ENCODE measurements around the gene SLU7.

The SLU7 gene

DNA sequence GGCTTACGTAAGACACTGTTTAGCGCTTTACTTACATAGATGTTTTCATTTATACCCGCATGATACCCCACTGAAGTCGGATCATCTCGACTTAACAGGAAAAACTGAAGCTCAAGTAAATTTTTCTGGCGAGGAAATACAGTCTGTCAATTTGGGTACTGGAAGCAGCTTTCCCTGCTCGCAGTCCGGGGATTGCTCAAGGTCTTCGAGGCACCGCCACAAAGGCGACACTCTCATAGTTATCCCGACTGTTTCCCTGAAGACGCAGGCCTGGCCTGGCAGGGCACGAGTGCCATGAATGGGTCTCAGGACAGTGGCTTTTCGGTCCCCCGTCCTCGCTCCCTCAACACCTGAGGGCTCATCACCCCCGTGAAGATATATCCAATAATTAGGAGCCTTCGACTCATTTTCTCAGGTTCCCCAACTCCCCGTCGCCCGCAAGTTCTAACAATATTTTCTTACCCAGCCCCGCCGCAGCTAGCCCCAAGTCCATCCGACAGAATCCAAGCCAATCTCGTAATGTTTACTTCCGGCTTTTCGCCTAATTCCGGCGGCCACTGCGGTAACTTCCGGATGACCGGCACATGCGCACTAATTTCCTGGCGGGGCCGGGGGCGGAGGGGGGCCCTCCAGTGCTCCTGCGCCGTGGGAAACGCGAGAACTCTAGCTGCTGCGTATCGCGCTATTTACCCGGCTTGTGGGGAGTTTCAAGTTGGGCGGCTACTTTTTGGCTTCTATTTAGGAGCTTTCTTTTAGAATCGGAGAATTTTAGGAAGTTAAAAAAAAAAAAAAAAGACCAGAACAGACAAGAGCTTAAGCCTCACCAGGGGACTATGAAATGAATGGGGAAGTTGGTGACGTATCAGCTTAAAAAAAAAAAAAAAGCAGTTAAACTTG, at the start of gene SLU7:
Gene SLU7 (minus strand): TSS at position 521 of the 897 bp plus-strand sequence. CDS start 3,787 bp downstream, outside the sequence.
- DNase-seq (ENCODE audit: low spot score) = peak; percentile 93

- DNase-seq (ENCODE audit: low spot score) = no peak
These were observed 49.6 kb upstream of the SLU7 start for GRCh38 chr5:160468363-160468975.

- peak; percentile 83 for DNase-seq (ENCODE audit: low spot score)
These were observed 48.9 kb upstream of the SLU7 start for GRCh38 chr5:160467555-160468362.

DNA sequence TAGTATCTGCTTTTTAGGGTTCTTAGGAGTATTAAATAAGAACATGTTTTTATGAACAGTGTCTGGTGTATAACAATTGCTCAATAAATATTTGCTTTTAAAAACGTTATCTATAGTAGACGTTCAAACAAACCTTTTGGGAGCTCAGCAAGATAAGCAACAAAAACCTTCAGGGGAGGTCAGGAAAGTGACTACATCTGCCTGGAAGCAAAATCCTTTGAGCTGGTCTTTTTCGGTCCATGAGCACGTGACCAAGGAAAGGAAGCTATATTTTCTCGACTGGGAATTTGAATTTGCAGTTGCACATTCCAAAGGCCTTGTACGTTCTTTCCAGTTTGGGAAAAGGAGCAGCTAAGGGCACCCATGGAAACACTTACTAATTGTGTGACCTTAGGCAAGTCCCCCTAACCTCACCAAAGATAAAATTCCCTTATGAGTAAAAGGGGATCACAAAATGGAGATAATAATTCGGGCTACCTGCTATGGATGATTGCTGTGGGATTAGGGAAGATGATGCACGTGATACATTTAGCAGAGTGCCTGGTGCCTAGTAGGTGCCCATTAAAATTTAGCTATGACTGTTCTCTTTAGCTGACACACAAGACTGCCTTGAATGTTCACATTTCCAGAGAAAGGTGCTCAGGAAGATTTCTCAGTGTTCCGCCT, 48.1 kb upstream of the SLU7 start:
- DNase-seq (ENCODE audit: low spot score) = no peak

GRCh38 chr5:160466116-160466515, 47.2 kb upstream of the SLU7 start:
- no peak for DNase-seq (ENCODE audit: low spot score)

DNA sequence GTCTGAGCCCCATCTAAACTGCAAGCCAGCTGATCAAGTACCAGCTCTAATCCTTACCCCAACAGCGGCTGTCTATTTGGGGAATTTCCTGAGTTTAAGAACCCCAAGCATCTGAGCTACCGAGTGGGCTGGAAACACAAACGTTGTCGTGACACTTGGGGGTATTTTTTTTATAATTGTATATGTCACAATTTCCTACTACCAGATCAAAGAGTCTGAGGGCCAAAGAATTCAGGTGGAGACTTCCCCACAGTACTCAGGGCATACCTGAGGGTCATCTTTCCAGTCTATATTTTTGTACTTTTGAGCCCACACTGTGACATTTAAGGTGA, 45.6 kb upstream of the SLU7 start:
- no peak for DNase-seq (ENCODE audit: low spot score)

- DNase-seq (ENCODE audit: low spot score) = no peak
These were observed 45.0 kb upstream of the SLU7 start for GRCh38 chr5:160463740-160464465.

- no peak for DNase-seq (ENCODE audit: low spot score)
These were observed 44.3 kb upstream of the SLU7 start for GRCh38 chr5:160463227-160463626.

DNA sequence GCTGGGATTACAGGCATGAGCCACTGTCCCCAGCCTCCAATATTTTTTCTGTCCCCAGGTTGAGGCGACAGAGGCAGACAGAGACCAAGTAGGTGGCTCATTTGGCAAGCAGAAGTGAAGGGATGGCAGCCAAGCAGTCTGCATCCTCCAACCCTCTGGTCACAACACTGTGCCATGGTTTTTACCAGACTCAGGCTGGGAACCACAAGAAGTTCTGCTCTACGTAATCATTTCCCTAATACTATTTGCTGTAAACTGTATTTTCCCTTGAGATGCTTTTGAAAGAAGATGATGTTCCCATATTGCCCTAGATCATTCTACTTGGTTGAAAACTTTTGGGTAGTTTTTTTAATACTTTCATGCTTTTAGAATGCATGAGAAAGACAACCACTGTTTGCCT, 43.3 kb upstream of the SLU7 start:
- no peak for DNase-seq (ENCODE audit: low spot score)

DNA sequence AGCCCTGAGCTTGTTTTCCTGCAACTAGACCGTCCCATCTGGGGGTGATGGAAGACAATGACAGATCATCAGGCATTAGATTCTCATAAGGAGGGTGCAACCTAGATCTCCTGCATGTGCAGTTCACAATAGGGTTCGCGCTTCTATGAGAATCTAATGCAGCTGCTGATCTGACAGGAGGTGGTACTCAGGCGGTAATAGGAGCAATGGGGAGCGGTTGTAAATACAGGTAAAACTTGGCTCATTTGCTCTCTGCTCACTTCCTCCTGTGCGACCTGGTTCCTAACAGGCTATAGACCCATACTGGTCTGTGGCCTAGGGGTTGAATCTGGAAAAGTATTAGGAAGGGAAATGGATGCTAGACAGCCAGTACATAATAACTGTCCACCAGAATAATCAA, 42.5 kb upstream of the SLU7 start:
- no peak for DNase-seq (ENCODE audit: low spot score)

- DNase-seq (ENCODE audit: low spot score) = no peak
These were observed 41.6 kb upstream of the SLU7 start for GRCh38 chr5:160460377-160461049.

DNA sequence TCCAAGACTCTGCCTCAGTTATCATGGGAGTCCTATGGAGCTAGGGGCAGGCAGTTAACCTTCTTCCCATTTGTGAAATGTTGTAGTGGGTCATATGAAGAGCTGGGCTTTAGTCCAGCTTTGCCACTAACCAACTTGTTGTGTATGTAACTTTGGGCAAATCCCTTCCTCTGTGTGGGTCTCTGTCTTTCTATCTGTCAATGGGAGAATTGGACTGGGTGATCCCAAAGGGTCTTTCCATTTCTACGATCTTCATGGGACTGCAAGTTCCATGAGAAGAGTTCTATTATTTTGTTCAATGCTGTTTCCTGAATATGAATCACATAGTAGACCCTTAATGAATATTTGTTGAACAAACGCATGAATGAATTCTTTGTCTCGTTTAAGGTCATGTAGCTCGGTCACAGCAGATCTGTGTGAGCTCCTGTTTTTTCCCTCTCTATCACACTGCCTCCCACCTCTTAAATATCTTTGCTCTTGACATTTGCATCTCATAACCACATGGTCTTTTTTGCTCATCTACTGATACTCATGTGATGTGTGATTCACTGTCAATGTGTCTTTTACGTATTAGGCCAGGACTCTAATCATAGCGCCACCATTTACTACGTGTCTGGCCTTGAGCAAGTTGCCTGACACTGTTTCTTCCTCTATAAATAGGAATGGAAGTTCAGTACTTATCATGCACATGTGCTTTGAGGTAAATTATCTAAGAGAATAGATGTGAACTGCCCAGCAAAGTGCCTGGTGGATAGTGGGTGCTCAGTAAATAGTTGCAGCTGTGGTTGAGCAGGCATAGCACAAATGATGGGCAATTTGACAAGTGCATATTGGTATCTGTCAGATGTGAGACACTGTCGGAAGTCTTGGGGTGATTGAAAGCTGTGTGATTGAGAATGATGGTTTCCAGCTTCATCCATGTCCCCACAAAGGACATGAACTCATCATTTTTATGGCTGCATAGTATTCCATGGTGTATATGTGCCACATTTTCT, 40.2 kb upstream of the SLU7 start:
- no peak for DNase-seq (ENCODE audit: low spot score)

DNA sequence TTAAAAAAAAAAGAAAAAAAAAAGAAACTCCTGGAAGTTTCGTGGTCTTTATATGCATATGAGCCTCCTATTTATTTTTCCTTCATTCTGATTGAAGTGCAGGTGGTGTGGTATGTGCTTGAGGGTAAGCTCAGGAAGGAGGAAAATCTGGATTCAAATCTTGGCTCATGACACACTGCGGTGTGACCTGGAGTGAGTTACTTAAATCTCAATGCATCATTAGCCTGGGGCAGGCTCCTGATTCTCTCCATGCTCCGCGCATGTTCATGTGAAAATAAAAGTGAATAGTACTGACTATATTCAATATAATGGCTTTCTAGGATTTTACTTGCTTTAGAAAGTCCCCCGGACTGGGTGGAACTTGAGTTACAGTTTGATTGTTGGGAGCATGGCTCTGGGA, 38.4 kb upstream of the SLU7 start:
- DNase-seq (ENCODE audit: low spot score) = no peak

GRCh38 chr5:160456480-160457177, 37.7 kb upstream of the SLU7 start:
- no peak for DNase-seq (ENCODE audit: low spot score)

GRCh38 chr5:160455600-160455999, 36.7 kb upstream of the SLU7 start:
- DNase-seq (ENCODE audit: low spot score) = no peak

GRCh38 chr5:160453751-160454150, 34.9 kb upstream of the SLU7 start:
- DNase-seq (ENCODE audit: low spot score) = no peak

GRCh38 chr5:160452795-160453194, 33.9 kb upstream of the SLU7 start:
- no peak for DNase-seq (ENCODE audit: low spot score)

- no peak for DNase-seq (ENCODE audit: low spot score)
These were observed 33.2 kb upstream of the SLU7 start for GRCh38 chr5:160452036-160452435.

- DNase-seq (ENCODE audit: low spot score) = no peak
These were observed 32.4 kb upstream of the SLU7 start for GRCh38 chr5:160451281-160451680.
